Spleen (tissue), 7 donors: ENCODE data around the gene AQP1.

ENCODE experiments used
- POLR2A ChIP-seq, 3 donors: fragments of 450-650 bp; IDR thresholded peaks; one replicate each; pipeline ENCODE4 v1.5.1; 2017; ENCODE audit warnings: antibody characterized with exemption in 3 of 3, mild to moderate bottlenecking in 1 of 3
- POLR2AphosphoS5 ChIP-seq, 3 donors: sonication (generic); formaldehyde crosslinking; IDR thresholded peaks; one replicate each; pipeline ENCODE4 v1.5.1; 2017; ENCODE audit warnings: antibody characterized with exemption in 3 of 3
- TF ChIP-seq, protein P1 (sequence below), 11 experiments: fragments of 200-600 bp in 7 of 11; fragments of 450-650 bp in 4 of 11; sonication (generic) in 4 of 11; IDR thresholded peaks in 8 of 11; conservative IDR thresholded peaks in 3 of 11; 1 replicate in 7 of 11; 2 replicates in 4 of 11; pipeline versions ENCODE4 v1.4.0 to v1.8.0; 2016 to 2021; ENCODE audit warnings: antibody characterized with exemption in 11 of 11, inconsistent platforms in 4 of 11, mild to moderate bottlenecking in 1 of 11
- donor health status: DM: no; HTN: no; CAD: no; lungs with moderate emphysema.
- donor health status: DM: no; HTN: no; CAD: no.
- donor health status: DM: no; HTN: no; CAD: no.

DNA sequence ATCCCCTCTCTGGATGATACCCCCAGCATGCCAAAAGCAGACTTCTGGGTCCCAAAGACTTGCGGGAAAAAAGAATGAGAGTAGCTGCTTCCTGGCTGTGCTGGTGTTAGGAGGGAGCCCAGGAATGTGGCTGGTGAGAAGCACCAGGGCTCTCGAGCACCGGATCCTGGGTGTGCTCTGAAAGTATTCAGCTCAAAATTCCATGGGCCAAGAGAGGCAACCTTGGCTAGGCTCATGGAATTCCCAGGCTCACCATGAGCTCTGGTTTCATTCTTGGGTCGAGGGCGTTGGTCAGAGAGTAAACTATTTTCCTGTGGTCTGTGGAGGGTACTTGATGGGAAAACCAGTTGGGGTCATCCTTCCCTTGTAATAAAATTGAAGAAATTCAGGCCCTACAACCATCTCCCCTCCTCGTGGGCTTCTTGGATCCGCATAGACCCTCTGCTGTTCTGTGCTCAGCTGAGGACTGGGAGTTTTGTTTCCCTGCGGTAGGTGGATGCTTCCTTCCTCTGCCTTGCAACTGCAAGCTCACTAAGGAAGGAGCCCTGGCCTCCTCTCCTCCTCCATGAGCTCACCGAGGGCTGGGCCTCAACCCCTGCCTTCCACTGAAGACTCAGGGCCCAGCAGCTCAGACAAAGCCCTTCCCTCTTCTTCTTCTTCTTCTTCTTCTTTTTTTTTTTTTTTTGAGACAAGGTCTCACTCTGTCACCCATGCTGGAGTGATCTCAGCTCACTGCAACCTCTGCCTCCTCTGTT lies 34.5 kb upstream of the AQP1 start:
- no peak for TF ChIP-seq POLR2A (IDR thresholded peaks at IDR 0.05)
- TF ChIP-seq, protein P1, sequence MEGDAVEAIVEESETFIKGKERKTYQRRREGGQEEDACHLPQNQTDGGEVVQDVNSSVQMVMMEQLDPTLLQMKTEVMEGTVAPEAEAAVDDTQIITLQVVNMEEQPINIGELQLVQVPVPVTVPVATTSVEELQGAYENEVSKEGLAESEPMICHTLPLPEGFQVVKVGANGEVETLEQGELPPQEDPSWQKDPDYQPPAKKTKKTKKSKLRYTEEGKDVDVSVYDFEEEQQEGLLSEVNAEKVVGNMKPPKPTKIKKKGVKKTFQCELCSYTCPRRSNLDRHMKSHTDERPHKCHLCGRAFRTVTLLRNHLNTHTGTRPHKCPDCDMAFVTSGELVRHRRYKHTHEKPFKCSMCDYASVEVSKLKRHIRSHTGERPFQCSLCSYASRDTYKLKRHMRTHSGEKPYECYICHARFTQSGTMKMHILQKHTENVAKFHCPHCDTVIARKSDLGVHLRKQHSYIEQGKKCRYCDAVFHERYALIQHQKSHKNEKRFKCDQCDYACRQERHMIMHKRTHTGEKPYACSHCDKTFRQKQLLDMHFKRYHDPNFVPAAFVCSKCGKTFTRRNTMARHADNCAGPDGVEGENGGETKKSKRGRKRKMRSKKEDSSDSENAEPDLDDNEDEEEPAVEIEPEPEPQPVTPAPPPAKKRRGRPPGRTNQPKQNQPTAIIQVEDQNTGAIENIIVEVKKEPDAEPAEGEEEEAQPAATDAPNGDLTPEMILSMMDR (IDR thresholded peaks at IDR 0.05 in 8 of 11, conservative IDR thresholded peaks at IDR 0.05 in 3 of 11), result no peak
- TF ChIP-seq POLR2AphosphoS5 (IDR thresholded peaks at IDR 0.05), result no peak
